NCI-H345 treated with DMSO at 0.1 percent for 48 hours (cell line): ENCODE data around the gene CCM2.
A peak's percentile ranks its signal among the peaks of the same experiment; 100 is the strongest.

Experiments used
- DNase-seq: peaks from one replicate; lab custom pipeline; 2025; ENCODE audit not compliant: unreplicated experiment; lab: John Stamatoyannopoulos, UW

The CCM2 gene

GRCh38 chr7:44969049-44969700 is 30.8 kb upstream of the CCM2 start:
- DNase-seq: no peak

- DNase-seq: no peak
These were observed 30.1 kb upstream of the CCM2 start for GRCh38 chr7:44969701-44970522.

DNA sequence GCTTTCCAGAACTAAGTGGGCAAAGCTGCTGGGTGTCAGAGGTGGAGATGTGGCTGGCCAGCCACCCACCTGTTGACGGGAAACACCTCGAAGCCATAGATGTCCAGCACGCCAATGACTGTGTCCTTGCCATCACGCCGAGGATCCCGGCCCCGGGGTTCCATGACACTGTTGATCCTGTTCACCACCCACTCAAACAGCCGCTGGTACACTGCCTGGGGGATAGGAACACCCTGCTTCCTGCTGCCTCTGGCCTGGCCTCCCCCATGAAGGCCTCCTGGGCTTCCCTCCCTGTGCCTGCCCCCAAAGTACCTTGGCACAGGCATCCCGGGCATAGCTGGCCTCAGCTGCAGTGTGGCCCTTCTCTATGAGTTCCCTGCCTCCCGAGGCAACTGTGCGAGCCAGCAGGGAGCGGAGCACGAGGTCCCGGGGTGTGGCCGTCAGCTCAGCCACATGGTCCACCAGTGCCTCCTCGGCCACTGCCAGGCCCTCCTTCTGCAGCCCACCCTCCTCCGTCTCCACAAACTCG is 29.4 kb upstream of the CCM2 start:
- no peak for DNase-seq

- no peak for DNase-seq
These were observed 28.7 kb upstream of the CCM2 start for GRCh38 chr7:44971188-44971901.

DNA sequence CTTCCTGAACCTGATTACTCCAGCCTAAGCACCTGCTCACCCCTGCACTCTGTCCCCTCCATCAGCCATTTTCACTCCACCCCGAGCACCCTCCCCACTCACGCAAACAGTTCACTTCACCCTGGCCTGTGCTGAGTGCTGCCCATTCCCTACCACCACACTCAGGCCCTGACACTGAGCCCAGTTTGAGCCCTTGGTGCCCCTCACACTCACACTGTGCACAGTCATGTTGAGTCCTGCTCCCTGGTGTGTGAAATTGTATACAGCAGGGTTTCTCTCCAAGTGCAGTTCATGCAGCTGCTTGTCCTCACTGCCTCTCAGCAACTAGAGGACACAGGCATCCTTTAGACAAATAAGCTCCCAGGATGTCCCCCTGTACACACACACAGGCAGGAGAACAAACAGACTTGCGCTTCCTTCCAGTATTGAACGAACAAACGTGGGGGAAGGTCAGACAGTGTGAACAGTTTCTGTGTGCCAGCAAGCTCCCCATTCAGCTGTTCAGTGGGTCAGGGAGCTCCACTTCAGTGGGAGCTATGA is 28.0 kb upstream of the CCM2 start:
- peak; percentile 35 for DNase-seq

GRCh38 chr7:44972562-44972961 is 27.4 kb upstream of the CCM2 start:
- DNase-seq: no peak

DNA sequence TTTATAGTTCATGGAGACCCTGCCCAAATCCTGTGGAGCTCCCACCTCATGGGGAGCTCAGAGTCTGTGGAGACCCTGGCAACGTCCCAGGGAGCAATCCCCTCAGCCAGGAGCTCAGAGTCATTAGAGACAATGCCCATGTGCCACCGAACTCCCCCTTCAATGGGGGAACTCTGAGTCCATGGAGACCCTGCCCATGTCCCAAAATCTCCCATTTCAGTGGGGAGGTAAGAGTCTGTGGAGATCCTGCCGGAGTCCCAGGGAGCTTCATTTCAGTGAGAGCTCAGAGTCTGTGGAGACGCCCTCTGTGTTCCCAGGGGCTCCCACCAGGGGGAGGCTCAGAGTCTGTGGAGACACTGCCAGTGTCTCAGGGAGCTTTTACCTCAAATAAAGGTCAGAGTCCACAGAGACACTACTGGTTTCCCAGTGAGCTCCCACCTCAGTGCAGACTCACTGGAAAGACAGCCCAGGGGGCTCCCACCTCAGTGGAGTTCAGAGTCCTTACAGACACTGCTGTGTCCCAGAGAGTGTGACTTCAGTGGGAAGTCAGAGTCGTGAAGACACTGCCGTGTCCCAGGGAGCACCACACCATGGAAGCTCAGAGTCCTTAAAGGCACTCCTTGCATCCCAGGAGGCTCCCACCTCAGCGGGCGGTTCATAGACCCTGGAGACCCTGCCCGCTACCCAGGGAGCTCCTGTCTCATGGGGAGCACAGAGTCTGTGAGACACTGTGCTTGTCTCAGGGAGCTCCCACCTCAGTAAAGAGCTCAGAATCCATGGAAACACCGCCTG is 26.2 kb upstream of the CCM2 start:
- DNase-seq: peak; percentile 7

GRCh38 chr7:44974549-44974948 is 25.5 kb upstream of the CCM2 start:
- peak; percentile 95 for DNase-seq

- no peak for DNase-seq
These were observed 24.5 kb upstream of the CCM2 start for GRCh38 chr7:44975331-44976039.

DNA sequence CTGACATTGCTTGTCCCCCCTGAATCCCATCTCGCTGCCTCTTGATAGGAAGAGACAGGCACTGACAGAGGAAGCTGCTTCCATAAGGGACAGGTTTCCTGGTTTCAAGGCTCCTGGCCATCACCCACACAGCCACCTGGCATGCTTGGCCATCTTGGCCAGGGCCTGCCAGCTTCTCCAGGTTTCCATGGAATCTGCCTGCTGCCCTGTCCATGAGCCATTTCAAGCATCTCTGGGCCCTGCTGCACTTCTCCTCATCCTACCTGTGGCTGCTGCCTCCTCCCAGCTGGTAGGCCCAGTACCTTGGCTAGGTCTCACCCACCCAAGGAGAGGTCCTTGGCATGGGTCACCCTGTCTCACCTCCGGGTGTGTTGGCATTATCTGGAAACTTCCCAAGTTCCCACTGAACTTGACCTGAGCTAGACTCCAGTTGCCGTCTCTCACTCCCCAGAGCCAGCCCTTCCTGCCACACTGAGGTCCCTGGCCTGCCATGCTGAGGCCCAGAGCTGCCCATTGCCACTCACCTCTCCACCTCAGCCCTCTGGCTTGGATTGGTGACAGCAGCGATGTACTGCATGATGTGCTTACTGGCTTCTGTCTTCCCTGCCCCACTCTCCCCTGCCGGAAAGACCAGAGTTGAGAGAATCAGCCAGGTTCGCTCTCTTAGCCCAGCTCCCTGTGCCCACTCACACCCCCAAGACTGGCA is 23.8 kb upstream of the CCM2 start:
- no peak for DNase-seq

DNA sequence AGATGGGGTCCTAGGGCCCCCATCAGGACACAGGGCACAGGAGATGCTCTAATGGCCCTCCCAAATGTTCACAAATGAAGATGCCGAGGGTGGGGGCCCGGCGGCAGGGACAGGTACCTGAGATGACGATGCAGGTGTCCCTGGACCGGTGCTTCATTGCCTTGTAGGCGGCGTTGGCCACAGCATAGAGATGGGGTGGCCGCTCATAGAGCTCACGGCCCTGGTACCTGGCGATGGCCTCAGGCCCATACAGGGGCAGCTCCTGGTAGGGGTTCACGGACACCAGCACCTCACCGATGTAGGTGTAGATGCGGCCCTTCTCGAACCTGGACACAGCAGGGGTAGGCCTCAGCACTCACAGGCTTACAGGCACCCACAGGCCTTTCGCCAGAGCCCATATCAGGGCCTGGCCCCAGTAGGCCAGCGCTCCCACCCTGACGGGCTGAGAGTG is 23.2 kb upstream of the CCM2 start:
- no peak for DNase-seq

DNA sequence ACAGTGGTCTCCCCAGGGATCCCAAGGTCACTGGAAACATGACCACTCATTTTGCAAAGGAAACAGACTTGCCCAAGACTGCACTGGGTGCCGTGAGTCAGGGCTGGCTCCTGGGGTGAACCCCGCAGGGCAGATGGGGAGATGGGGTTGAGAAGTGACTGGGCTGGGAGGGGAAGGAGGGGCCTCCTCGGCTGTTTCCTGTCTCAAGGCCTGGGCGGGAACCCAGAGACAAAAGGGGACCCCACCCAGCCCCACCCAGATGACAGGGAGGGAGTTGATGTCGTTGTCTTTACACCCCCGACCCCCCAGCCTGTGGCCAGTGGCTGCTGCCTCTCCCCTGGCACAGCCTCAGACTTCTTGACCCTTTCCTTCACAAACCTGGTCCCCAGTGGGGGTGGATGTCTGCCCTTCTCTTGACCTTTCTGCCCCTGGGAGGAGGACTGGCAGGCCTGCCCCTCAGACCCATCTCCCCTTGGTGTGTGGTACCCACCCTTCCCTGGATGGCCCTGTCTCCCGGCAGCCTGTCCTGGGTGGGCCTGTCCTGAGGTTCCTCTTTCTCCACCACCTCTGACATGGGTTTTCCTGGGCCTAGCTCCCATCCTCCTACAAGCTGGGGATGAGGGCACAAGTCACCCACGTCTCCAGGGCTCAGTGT is 22.6 kb upstream of the CCM2 start:
- no peak for DNase-seq

DNA sequence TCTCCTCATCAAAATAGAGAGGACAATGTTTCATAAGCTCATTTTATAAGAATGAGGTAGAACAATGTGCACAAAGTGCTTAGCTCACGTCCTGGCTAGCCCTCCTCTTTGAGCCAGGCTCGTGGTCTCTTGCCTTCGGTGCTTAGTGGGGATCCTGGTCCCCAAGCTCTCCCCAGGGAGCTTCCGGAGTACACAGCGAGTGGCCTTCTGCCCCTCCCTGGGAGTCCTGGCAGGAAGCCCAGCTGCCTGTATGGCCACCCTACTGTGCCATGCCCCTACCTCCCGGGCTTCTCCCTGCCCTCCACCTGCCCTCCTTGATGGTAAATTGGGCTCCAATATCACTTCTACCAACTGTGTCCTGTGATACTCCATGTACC is 22.1 kb upstream of the CCM2 start:
- peak; percentile 52 for DNase-seq

GRCh38 chr7:44978511-44979366 is 21.3 kb upstream of the CCM2 start, which contains the start of gene MYO1G:
TSS of gene MYO1G (minus strand) at chr7:44979015. CDS start at chr7:44978961, 54 bp downstream.
- no peak for DNase-seq

GRCh38 chr7:44979481-44980392 is 20.3 kb upstream of the CCM2 start:
- DNase-seq: no peak

- no peak for DNase-seq
These were observed 19.5 kb upstream of the CCM2 start for GRCh38 chr7:44980393-44981034.
